PC-3 (cell line): Measurements from ENCODE around the gene TICRR.

Source experiments
- CTCF ChIP-seq: fragments of 300-600 bp; sonication (generic); conservative IDR thresholded peaks from 2 replicates; pipeline ENCODE4 v1.5.1; 2017; ENCODE audit warnings: antibody characterized with exemption, low read depth, mild to moderate bottlenecking, low read length
- EZH2phosphoT487 ChIP-seq: fragments of 300-600 bp; sonication (generic); IDR thresholded peaks from 2 replicates; pipeline ENCODE4 v1.6.1; 2018; ENCODE audit warnings: mild to moderate bottlenecking, antibody characterized with exemption, low read length, borderline replicate concordance

GRCh38 chr15:89599021-89599420 is 23.8 kb downstream of the TICRR start:
- TF ChIP-seq CTCF (no peak), EZH2phosphoT487 (no peak)
